Hippocampal formation (tissue), 2 donors: ENCODE data around the gene ABHD1.

Experiments
- DNase-seq, 2 donors: peaks; one replicate each; lab custom pipeline; 2025; lab: John Stamatoyannopoulos, UW

ABHD1 gene

DNA sequence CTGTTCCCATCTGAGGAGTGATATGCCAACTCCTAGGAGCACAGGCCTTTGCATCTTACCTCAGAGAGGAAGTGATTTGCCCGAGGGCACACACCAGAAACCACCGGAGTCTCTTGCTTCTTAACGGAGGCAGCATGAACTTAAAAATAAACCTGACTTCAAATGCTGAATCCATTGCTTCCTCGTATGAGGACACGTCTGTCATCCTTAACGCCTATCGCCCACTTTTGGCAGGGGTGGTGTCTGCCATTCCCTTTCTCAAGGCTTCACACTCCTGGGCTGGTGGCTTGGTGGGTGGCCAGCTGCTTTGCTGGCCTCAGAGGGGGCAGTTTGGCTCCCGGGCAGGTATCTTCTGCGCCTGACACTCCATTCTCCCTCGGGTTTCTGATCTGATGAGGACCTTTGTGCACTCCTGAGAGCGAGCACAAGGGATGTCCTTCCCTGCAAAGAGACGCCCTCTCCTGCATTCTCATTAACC is 11.9 kb downstream of the ABHD1 start:
- no peak for DNase-seq

DNA sequence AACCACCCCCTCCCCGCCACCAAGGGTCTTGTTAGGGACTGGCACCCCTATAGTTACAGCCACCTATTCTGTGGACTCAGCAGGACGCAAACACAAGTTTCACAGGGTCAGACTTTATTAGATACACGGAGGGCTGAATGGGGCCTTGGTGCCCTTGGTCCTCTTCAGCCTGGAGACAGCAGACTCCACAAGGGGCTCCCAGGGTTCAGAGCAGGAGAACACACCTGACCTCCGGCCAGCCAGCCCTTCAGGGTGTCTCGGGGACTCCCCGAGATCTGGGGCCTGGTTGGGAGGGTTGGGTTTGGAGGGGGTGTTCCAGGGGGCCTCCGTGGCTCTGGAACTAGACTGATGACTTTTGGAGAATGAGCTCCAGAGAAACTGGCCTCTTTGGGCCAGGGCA is 13.1 kb downstream of the ABHD1 start:
- DNase-seq: no peak

DNA sequence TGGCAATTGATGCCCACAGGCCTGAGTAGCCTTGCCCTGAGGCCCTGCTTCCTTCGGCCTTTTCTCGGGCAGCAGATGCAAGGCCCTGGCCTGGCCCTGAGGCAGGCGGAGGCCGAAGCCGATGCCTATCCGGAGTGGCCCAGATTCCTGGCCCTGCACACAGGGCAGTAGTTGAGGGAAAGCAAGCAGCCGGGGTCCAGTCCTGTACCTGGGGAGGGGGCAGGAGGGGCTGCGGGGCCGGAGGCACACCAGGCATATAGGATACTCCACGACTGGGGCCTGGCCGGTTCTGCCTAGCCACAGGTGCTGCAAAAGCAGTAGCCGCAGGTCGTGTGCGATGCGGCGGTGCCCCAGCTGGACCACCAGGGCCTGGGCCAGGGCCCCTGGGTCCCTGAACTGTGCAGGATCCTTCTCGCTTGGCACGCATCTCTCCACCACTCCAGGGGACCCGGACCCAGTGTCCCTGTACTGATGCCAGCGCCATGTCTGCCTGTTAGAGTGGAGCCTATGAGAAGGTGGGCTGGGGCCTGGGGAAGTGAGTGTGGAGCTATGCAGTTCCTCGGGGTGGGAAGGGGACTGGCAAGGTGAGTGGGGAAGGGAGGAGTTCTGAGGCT is 13.8 kb downstream of the ABHD1 start:
- DNase-seq: no peak

DNA sequence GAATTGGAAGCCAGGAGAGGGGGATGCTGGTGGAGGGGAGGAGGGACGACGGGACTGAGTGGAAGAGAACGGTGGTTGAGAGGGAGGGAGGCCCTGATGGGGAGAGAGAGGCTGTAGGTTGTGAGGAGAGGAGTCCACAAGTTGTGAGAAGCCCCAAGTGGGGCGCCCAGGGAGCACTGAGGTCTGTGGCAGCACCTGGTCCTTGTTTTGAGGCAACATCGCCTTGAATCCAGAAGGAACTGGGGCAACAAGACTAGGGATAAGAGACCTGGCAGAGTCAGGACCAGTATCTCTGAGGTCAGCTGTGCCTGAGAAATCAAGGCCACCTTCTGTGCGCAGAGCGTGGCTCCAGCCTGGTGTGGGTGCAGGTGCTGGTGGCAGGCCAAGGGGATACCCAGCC is 14.5 kb downstream of the ABHD1 start:
- DNase-seq: no peak

DNA sequence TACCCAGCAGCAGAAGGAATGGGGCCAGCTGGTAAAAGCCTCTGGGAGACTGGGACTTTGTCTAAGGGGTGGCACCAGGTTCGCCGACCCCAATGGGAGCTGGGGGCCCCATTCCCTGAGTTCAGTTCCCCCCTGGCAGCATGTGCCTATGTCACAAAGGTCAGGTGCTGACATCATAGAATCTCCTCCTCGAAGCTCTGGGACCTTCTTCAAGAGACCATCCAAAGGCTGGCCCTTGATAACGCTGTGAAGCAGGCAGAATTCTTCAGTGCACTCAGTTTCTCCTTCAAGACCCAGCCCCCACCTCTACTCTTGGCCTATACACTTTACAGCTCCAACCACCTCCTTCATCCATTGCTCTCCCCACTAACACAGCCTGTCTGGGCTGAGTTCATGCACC is 15.7 kb downstream of the ABHD1 start, which contains the start of gene PRR30:
PRR30 (minus strand) TSS at position 101 of the 400 bp plus-strand sequence. CDS start 1,081 bp downstream, outside the sequence.
- no peak for DNase-seq

DNA sequence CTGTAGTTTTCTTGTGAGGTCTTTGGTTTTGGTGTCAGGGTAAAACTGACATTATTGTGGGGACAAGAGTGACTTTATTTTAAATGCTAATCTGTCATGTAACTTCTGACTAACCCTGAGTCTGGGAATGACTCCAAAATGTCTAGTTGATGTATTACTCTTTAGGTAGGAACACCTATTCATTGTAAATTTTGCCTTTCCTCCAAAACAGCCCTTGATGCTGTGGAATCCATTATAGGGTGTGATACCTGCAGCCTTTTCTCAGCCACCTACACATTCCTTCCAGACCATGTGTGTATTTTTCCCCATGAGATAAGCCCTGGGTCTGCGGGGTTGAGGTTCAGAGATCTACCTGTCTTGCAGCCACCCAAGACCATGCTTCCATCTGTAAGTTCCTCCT is 19.7 kb downstream of the ABHD1 start:
- DNase-seq: no peak

DNA sequence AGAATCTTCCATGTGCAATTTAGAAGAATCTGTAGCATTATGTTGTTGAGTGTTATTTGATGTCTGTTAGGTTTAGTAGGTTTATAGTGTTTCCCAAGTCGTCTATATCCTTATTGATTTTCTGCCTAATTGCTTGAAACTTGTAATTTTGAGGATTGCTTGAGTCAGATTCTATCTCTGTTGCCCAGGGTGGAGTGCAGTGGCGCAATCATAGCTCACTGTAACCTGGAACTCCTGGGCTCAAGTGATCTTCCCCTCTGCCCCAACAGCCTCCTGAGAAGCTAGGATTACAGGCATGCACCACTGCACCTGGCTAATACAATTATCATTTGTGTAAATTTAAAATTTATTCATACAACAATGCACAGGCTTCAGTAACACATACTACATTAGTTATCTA is 22.1 kb downstream of the ABHD1 start:
- DNase-seq: no peak

DNA sequence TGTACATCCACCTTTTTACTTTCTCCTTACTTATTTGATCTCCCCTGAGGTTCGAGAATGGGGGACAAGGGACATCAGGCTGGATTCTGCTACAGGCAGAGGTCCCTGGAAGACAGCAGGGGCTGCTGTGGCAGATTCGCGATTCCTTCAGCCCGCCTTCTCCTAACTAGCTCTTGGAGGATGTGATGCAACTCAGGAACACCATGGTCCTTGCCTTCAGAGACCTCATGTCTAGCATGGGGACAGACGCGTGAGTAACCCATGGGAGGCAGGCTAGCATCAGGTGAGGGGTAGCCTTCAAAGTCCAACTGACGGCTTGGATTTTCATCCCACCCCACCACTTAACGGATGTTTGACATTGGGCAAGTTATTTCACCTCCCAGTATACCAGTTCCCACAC is 24.3 kb downstream of the ABHD1 start:
- no peak for DNase-seq

DNA sequence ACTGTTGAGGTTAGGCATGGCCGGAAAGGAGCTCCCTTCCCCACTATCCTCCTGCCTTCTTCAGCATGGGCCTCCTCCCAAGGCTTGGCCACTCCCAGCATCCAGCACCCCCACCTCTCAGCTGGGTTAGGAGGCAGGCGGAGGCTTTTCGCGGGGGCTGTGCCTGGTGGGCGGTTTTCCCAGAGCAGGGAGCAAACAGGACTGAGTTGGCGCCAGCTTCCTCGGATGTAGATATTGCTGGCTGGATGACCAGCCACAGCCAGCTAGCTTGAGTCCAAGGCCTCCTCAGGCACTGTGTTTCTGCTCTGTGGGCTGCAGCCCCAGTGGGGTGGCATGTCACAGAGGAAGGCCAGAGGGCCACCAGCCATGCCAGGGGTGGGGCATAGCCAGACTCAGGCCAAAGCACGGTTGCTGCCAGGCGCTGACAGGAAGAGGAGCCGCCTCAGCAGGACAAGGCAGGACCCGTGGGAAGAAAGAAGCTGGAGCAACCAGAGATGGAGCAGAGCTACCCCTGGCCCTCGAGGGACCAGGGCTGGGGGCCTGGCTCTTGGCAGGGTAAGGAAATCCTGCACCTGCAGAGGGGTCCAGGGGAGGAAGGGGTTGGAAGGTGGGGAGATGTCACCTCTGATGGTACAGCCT is 25.3 kb downstream of the ABHD1 start, which contains the start of gene TCF23:
TCF23 (plus strand) TSS at position 204 of the 639 bp plus-strand sequence; CDS start at position 334, 130 bp downstream.
- no peak for DNase-seq

DNA sequence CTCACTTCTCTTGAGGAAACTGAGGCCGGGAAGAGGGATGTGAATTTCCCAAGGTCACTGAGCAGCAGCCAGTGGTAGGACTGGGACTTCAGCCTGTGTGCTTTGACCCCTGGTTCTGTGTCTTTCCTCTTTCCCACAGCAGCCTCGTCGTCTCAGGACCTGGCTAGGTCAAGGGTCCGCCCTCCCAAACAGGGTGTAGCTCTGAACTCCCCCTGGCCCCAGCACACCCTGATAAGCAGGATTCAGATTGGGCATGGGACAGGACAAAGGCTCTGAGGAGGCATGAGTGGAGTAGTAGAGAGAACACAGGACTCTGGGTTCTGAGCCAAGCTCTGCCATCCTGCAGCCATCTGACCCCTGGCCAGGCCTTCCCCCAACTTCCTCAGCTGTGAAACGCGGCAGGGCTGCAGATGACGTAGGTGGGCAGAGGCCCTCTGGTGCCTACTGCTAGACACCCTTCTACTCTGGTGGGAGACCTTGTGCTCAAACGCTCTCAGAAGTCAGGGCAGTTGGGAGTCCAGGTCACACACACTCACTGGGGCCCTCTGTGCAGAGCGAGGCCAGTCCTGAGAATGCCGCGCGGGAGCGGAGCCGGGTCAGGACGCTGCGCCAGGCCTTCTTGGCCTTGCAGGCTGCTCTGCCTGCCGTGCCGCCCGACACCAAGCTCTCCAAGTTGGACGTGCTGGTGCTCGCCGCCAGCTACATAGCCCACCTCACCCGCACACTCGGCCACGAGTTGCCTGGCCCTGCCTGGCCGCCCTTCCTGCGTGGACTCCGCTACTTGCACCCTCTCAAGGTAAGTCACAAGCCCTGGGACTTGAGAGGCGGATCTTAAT is 26.2 kb downstream of the ABHD1 start:
- no peak for DNase-seq

DNA sequence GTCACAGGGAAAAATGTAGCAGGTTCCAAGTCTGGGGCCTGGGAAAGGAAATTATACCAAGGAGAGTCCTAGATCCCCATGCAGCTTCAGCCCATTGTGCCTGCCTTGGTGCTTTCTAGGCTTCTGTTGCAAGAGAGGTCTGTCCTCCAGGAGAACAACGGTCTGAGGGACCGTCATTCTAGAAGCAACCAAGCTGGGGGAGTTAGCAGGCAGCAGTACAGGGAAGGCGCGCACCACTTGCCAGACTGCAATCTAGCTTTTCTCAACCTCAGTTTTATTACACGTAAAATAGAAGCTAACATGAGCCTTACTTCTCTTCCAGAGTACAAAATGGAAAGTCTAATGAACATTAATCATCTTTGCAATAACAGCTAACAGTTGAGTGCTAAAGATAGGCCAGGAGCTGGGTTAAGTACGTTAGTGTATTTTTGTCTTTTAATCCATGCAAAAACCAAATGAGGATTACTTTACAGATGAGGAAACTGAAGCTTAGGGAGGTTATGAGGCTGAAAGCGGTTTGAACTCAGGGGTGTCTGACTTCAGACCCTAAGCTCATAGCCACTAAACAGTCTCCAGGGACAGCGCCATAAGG is 27.1 kb downstream of the ABHD1 start:
- no peak for DNase-seq

DNA sequence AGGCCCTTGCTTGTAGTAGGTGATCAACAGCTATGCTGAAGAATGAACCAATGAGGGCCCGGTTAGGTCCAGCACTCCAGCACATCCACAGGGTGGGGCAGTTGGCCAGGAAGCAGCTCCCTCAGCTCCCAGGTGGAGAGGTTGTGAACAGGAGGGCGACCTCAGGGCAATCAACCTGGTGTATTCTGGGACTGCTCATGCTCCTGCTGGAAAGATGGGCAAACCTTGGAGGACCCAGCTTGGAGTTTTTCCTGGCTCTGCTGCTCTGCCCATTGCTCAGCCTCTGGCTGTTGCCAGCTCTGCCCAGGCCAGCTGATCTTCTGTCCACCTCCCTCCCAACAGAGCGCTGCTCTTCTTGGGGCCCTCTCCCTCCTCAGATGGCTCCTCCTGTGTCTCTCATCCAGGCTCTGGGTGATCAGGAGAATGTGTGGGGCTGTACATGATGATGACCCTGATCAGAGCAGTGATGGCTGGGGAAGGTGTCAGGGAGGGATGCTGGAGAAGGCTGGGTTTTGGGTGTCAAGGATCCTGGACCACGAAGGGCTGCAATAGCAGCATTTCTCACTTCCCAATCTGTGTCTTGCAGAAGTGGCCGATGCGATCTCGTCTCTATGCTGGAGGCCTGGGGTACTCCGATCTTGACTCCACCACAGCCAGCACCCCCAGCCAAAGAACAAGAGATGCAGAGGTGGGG is 28.6 kb downstream of the ABHD1 start:
- no peak for DNase-seq

DNA sequence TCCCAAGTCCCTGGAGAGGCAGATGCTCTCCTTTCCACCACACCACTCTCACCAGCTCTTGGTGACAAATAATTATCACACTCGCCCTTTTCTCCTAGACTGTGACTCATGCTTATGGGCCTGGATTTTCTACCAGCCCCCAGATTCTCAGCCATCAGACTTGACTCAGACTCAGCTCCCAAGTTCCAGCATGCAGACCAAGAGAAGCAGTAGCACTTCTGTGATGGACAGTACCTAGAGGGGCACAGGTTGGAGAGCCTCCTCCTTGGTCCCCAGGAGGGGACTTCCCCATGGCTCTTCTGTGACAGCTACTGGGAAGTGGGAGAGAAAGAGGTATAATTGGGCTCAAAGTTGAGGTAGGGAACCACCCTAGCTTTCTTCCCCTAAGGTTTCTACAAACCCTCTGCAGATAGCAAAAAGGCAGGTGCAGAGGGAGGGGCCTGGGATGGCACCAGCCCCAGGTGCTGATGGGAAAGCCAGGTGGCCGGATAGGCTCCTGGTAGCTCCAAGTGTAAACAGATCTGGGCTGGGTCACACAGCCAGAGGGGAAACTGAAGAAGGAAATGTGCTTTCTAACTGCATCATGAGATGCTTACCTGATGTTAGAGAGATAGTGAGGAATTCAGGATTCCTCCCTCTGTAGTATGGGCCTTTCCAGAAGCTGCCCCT is 29.3 kb downstream of the ABHD1 start:
- DNase-seq: no peak

DNA sequence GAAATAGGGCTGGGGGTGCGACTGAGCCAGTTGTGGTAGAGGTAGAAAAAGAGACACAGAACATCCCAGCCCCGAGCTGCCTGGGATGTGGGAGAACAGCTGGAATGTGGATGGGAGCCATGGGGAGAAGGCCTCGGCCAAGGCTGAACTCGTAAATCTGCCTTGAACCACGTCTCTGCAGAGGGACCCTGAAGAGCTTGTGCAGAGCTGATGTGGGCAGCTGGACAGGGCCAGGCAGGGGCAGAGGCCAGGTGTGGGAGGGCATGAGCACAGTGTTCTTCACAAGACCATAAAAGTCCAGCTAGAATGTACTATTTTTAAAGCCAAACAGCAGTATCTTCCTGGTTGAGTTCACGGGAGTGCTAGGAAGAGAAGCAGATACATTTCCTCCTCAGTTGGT is 30.9 kb downstream of the ABHD1 start:
- DNase-seq: no peak

DNA sequence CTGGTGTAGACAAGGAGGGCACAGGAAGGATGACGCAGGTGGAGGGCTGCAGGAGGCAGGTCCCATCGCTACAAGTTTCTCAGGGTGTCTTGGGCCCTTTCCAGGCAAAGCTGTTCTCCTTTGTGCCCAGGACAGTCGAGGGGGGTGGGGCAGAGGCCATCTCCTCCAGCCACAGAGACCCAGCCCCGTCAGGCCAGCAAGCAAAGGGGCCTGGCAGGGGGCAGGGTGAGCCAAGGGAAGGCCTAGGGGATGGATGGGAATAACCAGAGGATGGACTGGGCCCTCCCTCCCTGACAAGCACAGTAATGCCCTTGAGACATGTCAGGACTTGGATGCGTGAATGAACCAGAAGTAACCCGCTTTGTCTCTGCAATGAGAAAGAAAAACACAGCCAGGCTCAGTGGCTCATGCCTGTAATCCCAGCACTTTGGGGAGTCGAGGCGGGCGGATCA is 31.5 kb downstream of the ABHD1 start:
- no peak for DNase-seq

DNA sequence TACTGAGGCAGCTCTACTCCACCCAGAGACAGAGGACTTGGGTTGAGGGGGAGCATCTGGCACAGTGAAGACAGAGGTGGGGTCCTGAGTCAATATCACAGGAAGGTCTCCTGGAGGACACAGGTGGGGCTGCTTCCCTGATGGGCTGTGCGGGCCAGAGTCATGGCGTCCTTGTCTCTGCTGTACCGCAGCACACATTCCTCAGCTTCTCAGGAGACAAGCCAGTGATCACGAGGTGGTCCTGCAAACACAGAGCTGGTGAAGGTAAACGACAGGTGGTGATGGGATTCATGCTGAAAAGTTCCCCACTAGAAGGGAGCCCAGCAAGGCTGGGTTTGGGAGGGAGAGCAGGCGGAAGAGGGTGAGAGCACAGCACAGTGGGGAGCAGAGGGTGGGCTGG is 34.9 kb downstream of the ABHD1 start:
- DNase-seq: no peak

DNA sequence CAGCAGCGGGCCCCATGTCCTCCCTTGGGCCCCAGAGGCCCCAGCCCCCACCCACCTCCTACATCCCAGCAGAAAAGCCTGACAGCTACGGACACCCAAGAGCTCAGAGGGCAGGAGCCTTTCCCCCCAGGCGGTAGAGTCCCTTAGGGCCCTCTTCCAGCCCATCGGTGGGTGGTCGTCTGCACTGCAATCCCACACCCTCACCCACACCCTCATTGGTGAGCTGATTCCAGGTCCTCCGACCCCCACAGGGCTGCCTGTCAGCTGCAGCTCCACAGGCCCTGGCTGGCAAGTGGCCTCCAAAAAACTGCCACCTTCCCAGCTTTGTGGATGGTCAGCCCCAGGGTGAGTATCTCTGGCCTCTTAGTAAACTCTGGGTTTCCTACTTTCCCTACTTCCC is 35.7 kb downstream of the ABHD1 start:
- DNase-seq: no peak

DNA sequence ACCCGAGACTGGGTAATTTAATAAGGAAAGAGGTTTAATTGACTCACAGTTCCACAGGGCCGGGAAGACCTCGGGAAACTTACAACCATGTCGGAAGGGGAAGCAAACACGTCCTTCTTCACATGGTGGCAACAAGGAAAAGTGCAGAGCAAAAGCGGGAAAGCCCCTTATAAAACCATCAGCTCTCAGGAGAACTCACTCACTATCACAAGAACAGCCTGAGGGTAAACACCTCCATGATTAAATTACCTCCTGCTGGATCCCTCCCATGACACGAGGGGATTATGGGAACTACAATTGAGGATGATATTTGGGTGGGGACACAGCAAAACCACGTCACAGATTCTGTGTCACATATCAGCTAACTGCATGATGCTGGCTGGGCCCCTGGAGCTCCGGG is 36.6 kb downstream of the ABHD1 start:
- DNase-seq: no peak

DNA sequence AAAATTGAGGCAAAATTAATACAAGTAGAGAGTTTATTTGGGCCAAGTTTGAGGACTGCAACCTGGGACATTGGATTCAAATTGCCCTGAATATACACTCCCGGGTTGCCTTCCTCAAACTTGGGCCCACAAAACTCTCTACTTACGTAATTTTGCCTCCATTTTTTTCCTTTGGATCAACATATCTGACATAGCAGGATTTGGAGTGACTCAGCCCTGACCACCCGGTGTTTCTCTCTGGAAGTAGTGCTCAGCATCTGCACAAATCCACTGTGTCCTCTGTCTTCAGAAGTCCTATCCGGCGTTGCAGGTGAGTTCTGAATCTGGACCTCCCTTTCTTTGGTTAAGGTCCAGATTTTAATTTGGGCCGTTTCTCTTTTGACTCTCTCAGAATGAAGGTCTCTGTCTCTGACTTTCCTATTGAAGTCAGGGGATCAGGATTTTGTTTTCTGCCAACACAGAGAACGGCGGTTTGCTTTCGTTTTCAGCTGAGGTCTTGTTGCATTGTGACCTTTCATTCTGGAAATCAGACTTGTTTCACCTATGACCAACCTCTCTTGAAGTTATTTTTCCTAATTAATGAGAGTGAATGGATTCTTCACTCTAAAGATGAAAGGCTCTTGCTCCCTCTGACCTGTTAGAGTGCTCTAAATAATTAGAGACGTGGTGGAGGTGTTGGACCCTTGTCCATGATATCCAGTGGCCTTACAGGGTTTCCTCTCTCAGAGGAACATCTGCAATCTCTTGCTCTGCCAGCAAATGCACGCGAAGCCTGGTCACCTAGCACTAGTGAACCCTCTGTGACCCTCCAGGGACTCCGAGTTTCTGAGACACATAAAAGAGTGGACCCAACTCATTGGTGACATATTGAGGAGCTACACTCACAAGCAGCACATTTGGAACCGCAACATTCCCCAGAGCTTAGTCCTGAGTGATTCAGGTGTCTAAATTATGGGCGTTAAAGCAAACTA is 38.8 kb downstream of the ABHD1 start:
- no peak for DNase-seq
